HG02798 (cell line): ENCODE data around the gene SLC6A2.
A peak's percentile ranks its signal among the peaks of the same experiment; 100 is the strongest.

Experiments used
- ATAC-seq: cut with Tn5 transposase; IDR thresholded peaks from one replicate; pipeline ENCODE4 v1.9.1; 2021; ENCODE audit warnings: mild to moderate bottlenecking; ENCODE audit not compliant: unreplicated experiment, poor library complexity

SLC6A2 gene

GRCh38 chr16:55668340-55669281, 12.8 kb downstream of the SLC6A2 start:
- no peak for ATAC-seq

- ATAC-seq = no peak
These were observed 15.6 kb downstream of the SLC6A2 start for GRCh38 chr16:55671206-55671973.

GRCh38 chr16:55671974-55672280, 16.1 kb downstream of the SLC6A2 start:
- no peak for ATAC-seq

GRCh38 chr16:55672471-55672870, 16.7 kb downstream of the SLC6A2 start:
- ATAC-seq = no peak

- ATAC-seq = no peak
These were observed 22.5 kb downstream of the SLC6A2 start for GRCh38 chr16:55678161-55678821.

- ATAC-seq = no peak
These were observed 26.3 kb downstream of the SLC6A2 start for GRCh38 chr16:55682086-55682485.

GRCh38 chr16:55685973-55686372, 30.2 kb downstream of the SLC6A2 start:
- ATAC-seq = no peak

- no peak for ATAC-seq
These were observed 30.9 kb downstream of the SLC6A2 start for GRCh38 chr16:55686671-55687070.

GRCh38 chr16:55687802-55688201, 32.0 kb downstream of the SLC6A2 start:
- ATAC-seq = no peak

- no peak for ATAC-seq
These were observed 35.1 kb downstream of the SLC6A2 start for GRCh38 chr16:55690841-55691240.

- no peak for ATAC-seq
These were observed 36.0 kb downstream of the SLC6A2 start for GRCh38 chr16:55691771-55692170.

- no peak for ATAC-seq
These were observed 39.8 kb downstream of the SLC6A2 start for GRCh38 chr16:55695595-55695994.

- ATAC-seq = no peak
These were observed 42.1 kb downstream of the SLC6A2 start for GRCh38 chr16:55697867-55698266.

GRCh38 chr16:55698331-55698730, 42.5 kb downstream of the SLC6A2 start:
- no peak for ATAC-seq

GRCh38 chr16:55698946-55699345, 43.2 kb downstream of the SLC6A2 start:
- ATAC-seq = no peak

- ATAC-seq = no peak
These were observed 43.8 kb downstream of the SLC6A2 start for GRCh38 chr16:55699616-55700015.

- no peak for ATAC-seq
These were observed 44.3 kb downstream of the SLC6A2 start for GRCh38 chr16:55700067-55700466.

- no peak for ATAC-seq
These were observed 45.2 kb downstream of the SLC6A2 start for GRCh38 chr16:55700961-55701360.

GRCh38 chr16:55701442-55702319, 45.9 kb downstream of the SLC6A2 start:
- peak; percentile 66 for ATAC-seq
